Measurements from ENCODE around the gene CXCL8.

The CXCL8 gene

GRCh38 chr4:73734530-73735001 lies 5.8 kb upstream of the CXCL8 start:
- Histone ChIP-seq H3K4ac (ENCODE audit: low read length) (no peak overlapping the region), H2BK120ac (ENCODE audit: low read depth, low read length) (no peak overlapping the region), H3K36me3 (replicated peaks in 1 of 2; ENCODE audit: control insufficient read depth in 2 of 2, insufficient read depth in 2 of 2, low read length in 2 of 2) (no peaks in the 10 kb centered on the region), H3K27me3 (ENCODE audit: control insufficient read depth in 3 of 3, insufficient read depth in 3 of 3, low read depth in 1 of 3, low read length in 3 of 3) (no peaks in the 10 kb centered on the region), H2BK15ac (ENCODE audit: low read length) (no peak overlapping the region), H3K9me3 (replicated peaks in 1 of 2; ENCODE audit: control insufficient read depth in 2 of 2, insufficient read depth in 1 of 2, low read depth in 1 of 2, low read length in 2 of 2) (no peaks in the 10 kb centered on the region), H3K4me3 (ENCODE audit: low read length in 2 of 2) (no peak overlapping the region), H3K14ac (ENCODE audit: low read length) (no peak overlapping the region), H3K4me1 (ENCODE audit: control insufficient read depth in 2 of 2, insufficient read depth in 1 of 2, low read depth in 1 of 2, low read length in 2 of 2) (no peaks in the 10 kb centered on the region), H4K8ac (ENCODE audit: low read depth, low read length) (no peak overlapping the region), H3K4me2 (ENCODE audit: insufficient read depth, low read length, poor library complexity, severe bottlenecking) (no peak overlapping the region), H3K27ac (replicated peaks; ENCODE audit: low read length) (no peak overlapping the region), H2AK5ac (ENCODE audit: low read depth, low read length) (no peak overlapping the region), H3K18ac (ENCODE audit: low read length) (no peak overlapping the region), H2AFZ (ENCODE audit: low read length) (no peak overlapping the region), H3K23ac (ENCODE audit: low read depth, low read length, poor library complexity) (no peak overlapping the region), H4K91ac (ENCODE audit: low read depth, low read length, poor library complexity) (no peak overlapping the region), H3K79me1 (ENCODE audit: low read depth, low read length) (no peaks in the 10 kb centered on the region), H2BK5ac (ENCODE audit: low read length) (no peak overlapping the region), H2BK12ac (ENCODE audit: low read length) (no peak overlapping the region), H3K9ac (ENCODE audit: low read depth, low read length, poor library complexity) (no peak overlapping the region)
- DNase-seq (ENCODE audit: low spot score): no peak
- WGBS, 2 donors (ENCODE audit: extremely low coverage in 2 of 2, insufficient read length in 2 of 2, insufficient replicate concordance in 1 of 2): no CpG with 5 or more reads among the region's 2 CpGs

DNA sequence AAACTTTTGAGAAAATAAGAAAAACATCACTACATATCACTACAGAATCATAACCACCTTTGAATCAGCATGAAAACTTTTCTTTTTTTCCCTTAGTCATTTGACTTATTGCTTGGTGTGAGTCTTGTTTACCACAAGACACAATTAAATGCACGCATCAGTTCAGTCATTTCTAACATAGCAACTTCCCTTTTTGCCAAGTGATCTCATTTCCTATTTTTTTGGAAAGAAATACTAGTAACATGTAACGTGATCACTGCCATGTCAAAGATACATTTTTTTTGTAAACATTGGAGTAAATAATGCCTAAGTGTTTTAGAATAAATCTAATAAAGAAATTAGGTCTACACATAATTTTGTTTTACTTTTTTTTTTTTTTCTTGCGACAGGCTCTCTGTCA lies 5.1 kb upstream of the CXCL8 start:
- H3K79me1 ChIP-seq (ENCODE audit: low read depth, low read length): no peaks in the 10 kb centered on the region
- no peak overlapping the region for H3K9ac ChIP-seq (ENCODE audit: low read depth, low read length, poor library complexity)
- H3K14ac ChIP-seq (ENCODE audit: low read length): no peak overlapping the region
- H3K4me3 ChIP-seq (ENCODE audit: low read length in 2 of 2): no peak overlapping the region
- H2BK5ac ChIP-seq (ENCODE audit: low read length): no peak overlapping the region
- WGBS, 2 donors (ENCODE audit: extremely low coverage in 2 of 2, insufficient read length in 2 of 2, insufficient replicate concordance in 1 of 2): no CpG with 5 or more reads among the region's 3 CpGs
- H4K8ac ChIP-seq (ENCODE audit: low read depth, low read length): no peak overlapping the region
- DNase-seq (ENCODE audit: low spot score): no peak
- no peak overlapping the region for H3K18ac ChIP-seq (ENCODE audit: low read length)
- no peaks in the 10 kb centered on the region for H3K36me3 ChIP-seq (replicated peaks in 1 of 2; ENCODE audit: control insufficient read depth in 2 of 2, insufficient read depth in 2 of 2, low read length in 2 of 2)
- no peak overlapping the region for H2AFZ ChIP-seq (ENCODE audit: low read length)
- no peak overlapping the region for H3K23ac ChIP-seq (ENCODE audit: low read depth, low read length, poor library complexity)
- no peaks in the 10 kb centered on the region for H3K4me1 ChIP-seq (ENCODE audit: control insufficient read depth in 2 of 2, insufficient read depth in 1 of 2, low read depth in 1 of 2, low read length in 2 of 2)
- H3K4ac ChIP-seq (ENCODE audit: low read length): no peak overlapping the region
- H2BK12ac ChIP-seq (ENCODE audit: low read length): no peak overlapping the region
- H4K91ac ChIP-seq (ENCODE audit: low read depth, low read length, poor library complexity): no peak overlapping the region
- H3K27ac ChIP-seq (replicated peaks; ENCODE audit: low read length): no peak overlapping the region
- H3K4me2 ChIP-seq (ENCODE audit: insufficient read depth, low read length, poor library complexity, severe bottlenecking): no peak overlapping the region
- H2AK5ac ChIP-seq (ENCODE audit: low read depth, low read length): no peak overlapping the region
- no peaks in the 10 kb centered on the region for H3K9me3 ChIP-seq (replicated peaks in 1 of 2; ENCODE audit: control insufficient read depth in 2 of 2, insufficient read depth in 1 of 2, low read depth in 1 of 2, low read length in 2 of 2)
- no peaks in the 10 kb centered on the region for H3K27me3 ChIP-seq (ENCODE audit: control insufficient read depth in 3 of 3, insufficient read depth in 3 of 3, low read depth in 1 of 3, low read length in 3 of 3)
- no peak overlapping the region for H2BK120ac ChIP-seq (ENCODE audit: low read depth, low read length)
- no peak overlapping the region for H2BK15ac ChIP-seq (ENCODE audit: low read length)

- no peak overlapping the region for H2BK120ac ChIP-seq (ENCODE audit: low read depth, low read length)
- WGBS, 2 donors (ENCODE audit: extremely low coverage in 2 of 2, insufficient read length in 2 of 2, insufficient replicate concordance in 1 of 2): no CpG with 5 or more reads among the region's 2 CpGs
- H3K4me1 ChIP-seq (ENCODE audit: control insufficient read depth in 2 of 2, insufficient read depth in 1 of 2, low read depth in 1 of 2, low read length in 2 of 2): no peaks in the 10 kb centered on the region
- no peaks in the 10 kb centered on the region for H3K27me3 ChIP-seq (ENCODE audit: control insufficient read depth in 3 of 3, insufficient read depth in 3 of 3, low read depth in 1 of 3, low read length in 3 of 3)
- no peak overlapping the region for H2BK12ac ChIP-seq (ENCODE audit: low read length)
- no peak overlapping the region for H4K8ac ChIP-seq (ENCODE audit: low read depth, low read length)
- no peak overlapping the region for H3K4ac ChIP-seq (ENCODE audit: low read length)
- H3K79me1 ChIP-seq (ENCODE audit: low read depth, low read length): no peaks in the 10 kb centered on the region
- H2BK15ac ChIP-seq (ENCODE audit: low read length): no peak overlapping the region
- H3K4me3 ChIP-seq (ENCODE audit: low read length in 2 of 2): no peak overlapping the region
- H3K4me2 ChIP-seq (ENCODE audit: insufficient read depth, low read length, poor library complexity, severe bottlenecking): no peak overlapping the region
- H4K91ac ChIP-seq (ENCODE audit: low read depth, low read length, poor library complexity): no peak overlapping the region
- no peak for DNase-seq (ENCODE audit: low spot score)
- no peak overlapping the region for H2BK5ac ChIP-seq (ENCODE audit: low read length)
- H3K23ac ChIP-seq (ENCODE audit: low read depth, low read length, poor library complexity): no peak overlapping the region
- H2AK5ac ChIP-seq (ENCODE audit: low read depth, low read length): no peak overlapping the region
- H3K9ac ChIP-seq (ENCODE audit: low read depth, low read length, poor library complexity): no peak overlapping the region
- H2AFZ ChIP-seq (ENCODE audit: low read length): no peak overlapping the region
- peaks cover 0 to 1% of the 10 kb centered on the region in 2 donors for H3K9me3 ChIP-seq (replicated peaks in 1 of 2; ENCODE audit: control insufficient read depth in 2 of 2, insufficient read depth in 1 of 2, low read depth in 1 of 2, low read length in 2 of 2)
- no peak overlapping the region for H3K14ac ChIP-seq (ENCODE audit: low read length)
- H3K36me3 ChIP-seq (replicated peaks in 1 of 2; ENCODE audit: control insufficient read depth in 2 of 2, insufficient read depth in 2 of 2, low read length in 2 of 2): no peaks in the 10 kb centered on the region
- no peak overlapping the region for H3K18ac ChIP-seq (ENCODE audit: low read length)
- H3K27ac ChIP-seq (replicated peaks; ENCODE audit: low read length): no peak overlapping the region
Observed at GRCh38 chr4:73741031-73741749, 821 bp downstream of the CXCL8 start.

DNA sequence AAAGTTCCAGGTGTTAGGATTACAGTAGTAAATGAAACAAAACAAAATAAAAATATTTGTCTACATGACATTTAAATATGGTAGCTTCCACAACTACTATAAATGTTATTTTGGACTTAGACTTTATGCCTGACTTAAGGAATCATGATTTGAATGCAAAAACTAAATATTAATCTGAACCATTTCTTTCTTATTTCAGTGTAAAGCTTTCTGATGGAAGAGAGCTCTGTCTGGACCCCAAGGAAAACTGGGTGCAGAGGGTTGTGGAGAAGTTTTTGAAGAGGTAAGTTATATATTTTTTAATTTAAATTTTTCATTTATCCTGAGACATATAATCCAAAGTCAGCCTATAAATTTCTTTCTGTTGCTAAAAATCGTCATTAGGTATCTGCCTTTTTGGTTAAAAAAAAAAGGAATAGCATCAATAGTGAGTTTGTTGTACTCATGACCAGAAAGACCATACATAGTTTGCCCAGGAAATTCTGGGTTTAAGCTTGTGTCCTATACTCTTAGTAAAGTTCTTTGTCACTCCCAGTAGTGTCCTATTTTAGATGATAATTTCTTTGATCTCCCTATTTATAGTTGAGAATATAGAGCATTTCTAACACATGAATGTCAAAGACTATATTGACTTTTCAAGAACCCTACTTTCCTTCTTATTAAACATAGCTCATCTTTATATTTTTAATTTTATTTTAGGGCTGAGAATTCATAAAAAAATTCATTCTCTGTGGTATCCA lies 1.6 kb downstream of the CXCL8 start:
- no peak overlapping the region for H4K8ac ChIP-seq (ENCODE audit: low read depth, low read length)
- H2BK5ac ChIP-seq (ENCODE audit: low read length): no peak overlapping the region
- no peaks in the 10 kb centered on the region for H3K4me1 ChIP-seq (ENCODE audit: control insufficient read depth in 2 of 2, insufficient read depth in 1 of 2, low read depth in 1 of 2, low read length in 2 of 2)
- H3K4ac ChIP-seq (ENCODE audit: low read length): no peak overlapping the region
- WGBS, 2 donors (ENCODE audit: extremely low coverage in 2 of 2, insufficient read length in 2 of 2, insufficient replicate concordance in 1 of 2): no CpG with 5 or more reads among the region's 1 CpG
- no peak overlapping the region for H2AFZ ChIP-seq (ENCODE audit: low read length)
- H3K9me3 ChIP-seq (replicated peaks in 1 of 2; ENCODE audit: control insufficient read depth in 2 of 2, insufficient read depth in 1 of 2, low read depth in 1 of 2, low read length in 2 of 2): peaks cover 0 to 1% of the 10 kb centered on the region in 2 donors
- no peak overlapping the region for H3K4me2 ChIP-seq (ENCODE audit: insufficient read depth, low read length, poor library complexity, severe bottlenecking)
- H3K36me3 ChIP-seq (replicated peaks in 1 of 2; ENCODE audit: control insufficient read depth in 2 of 2, insufficient read depth in 2 of 2, low read length in 2 of 2): no peaks in the 10 kb centered on the region
- no peak overlapping the region for H2BK15ac ChIP-seq (ENCODE audit: low read length)
- DNase-seq (ENCODE audit: low spot score): no peak
- no peak overlapping the region for H2AK5ac ChIP-seq (ENCODE audit: low read depth, low read length)
- H3K4me3 ChIP-seq (ENCODE audit: low read length in 2 of 2): no peak overlapping the region
- H4K91ac ChIP-seq (ENCODE audit: low read depth, low read length, poor library complexity): no peak overlapping the region
- H3K14ac ChIP-seq (ENCODE audit: low read length): no peak overlapping the region
- H3K18ac ChIP-seq (ENCODE audit: low read length): no peak overlapping the region
- H2BK12ac ChIP-seq (ENCODE audit: low read length): no peak overlapping the region
- no peak overlapping the region for H2BK120ac ChIP-seq (ENCODE audit: low read depth, low read length)
- H3K27ac ChIP-seq (replicated peaks; ENCODE audit: low read length): no peak overlapping the region
- H3K9ac ChIP-seq (ENCODE audit: low read depth, low read length, poor library complexity): no peak overlapping the region
- no peak overlapping the region for H3K23ac ChIP-seq (ENCODE audit: low read depth, low read length, poor library complexity)
- H3K27me3 ChIP-seq (ENCODE audit: control insufficient read depth in 3 of 3, insufficient read depth in 3 of 3, low read depth in 1 of 3, low read length in 3 of 3): no peaks in the 10 kb centered on the region
- no peaks in the 10 kb centered on the region for H3K79me1 ChIP-seq (ENCODE audit: low read depth, low read length)
